SHP77 treated with DMSO at 0.1 percent for 48 hours (cell line): ENCODE results near the gene KAZN.

Experiments
- DNase-seq: peaks from one replicate; lab custom pipeline; 2025; lab: John Stamatoyannopoulos, UW

KAZN gene

GRCh38 chr1:15160626-15161025 lies 562.1 kb downstream of the KAZN start:
- DNase-seq, result no peak

- no peak for DNase-seq
Measured at GRCh38 chr1:15167386-15167785, 568.9 kb downstream of the KAZN start.
